Upper lobe of left lung (tissue), 6 donors: ENCODE data around the gene PRKCE. TPM values are rescaled to one million over a fixed set of nuclear protein-coding genes. Genes with fewer than 3 reads are reported as not detected.

Source experiments
- ATAC-seq, 2 donors: fragments of 200-7000 bp; cut with Tn5 transposase; one replicate each; pipeline ENCODE4 v1.9.1; 2022; ENCODE audit warnings: mild to moderate bottlenecking in 2 of 2, moderate library complexity in 2 of 2; ENCODE audit not compliant: low FRiP score in 2 of 2
- DNase-seq, 2 donors: peaks; one replicate each; pipeline ENCODE4 v3.0.0-alpha.2; 2019 to 2020
- H3K27ac ChIP-seq, 4 donors: fragments of 200-600 bp; sonication (generic); one replicate each; pipeline ENCODE4 v1.5.1; 2016 to 2019
- H3K27me3 ChIP-seq, 4 donors: fragments of 200-600 bp; sonication (generic); one replicate each; pipeline ENCODE4 v1.5.1; 2017 to 2019
- H3K36me3 ChIP-seq, 4 donors: fragments of 200-600 bp; sonication (generic); one replicate each; pipeline ENCODE4 v1.5.1; 2016 to 2019
- H3K4me1 ChIP-seq, 4 donors: fragments of 200-600 bp; sonication (generic); one replicate each; pipeline ENCODE4 v1.5.1; 2018 to 2019
- H3K4me3 ChIP-seq, 4 donors: fragments of 200-600 bp; sonication (generic); one replicate each; pipeline ENCODE4 v1.5.1; 2017 to 2019; ENCODE audit warnings: mild to moderate bottlenecking in 2 of 4, moderate library complexity in 1 of 4
- H3K9me3 ChIP-seq, 4 donors: fragments of 200-600 bp; sonication (generic); one replicate each; pipeline ENCODE4 v1.5.1; 2018 to 2019
- EP300 ChIP-seq, 4 donors: sonication (generic); formaldehyde crosslinking; IDR thresholded peaks; one replicate each; pipeline ENCODE4 v1.5.1; 2017; ENCODE audit warnings: antibody characterized with exemption in 4 of 4, control low read depth in 2 of 4
- POLR2A ChIP-seq, 4 donors: fragments of 450-650 bp; IDR thresholded peaks; one replicate each; pipeline ENCODE4 v1.5.1; 2016 to 2017; ENCODE audit warnings: antibody characterized with exemption in 4 of 4, mild to moderate bottlenecking in 2 of 4
- POLR2AphosphoS5 ChIP-seq, 2 donors: sonication (generic); formaldehyde crosslinking; IDR thresholded peaks; one replicate each; pipeline ENCODE4 v1.5.1; 2017; ENCODE audit warnings: antibody characterized with exemption in 2 of 2
- WGBS, 2 donors: methylation state at CpG; one replicate each; pipeline ENCODE4 v1.1.5; 2017 to 2018; 5-methylcytosine and 5-hydroxymethylcytosine counted together
- total RNA-seq, 6 donors: library from RNA; depleted of rRNA in 4 of 6; stranded (reverse); fragments of >200 nt in 4 of 6; gene quantifications; one replicate each; pipeline versions ENCODE4 v1.1.0 to v1.2.1, GENCODE V29; 2016 to 2021
- TF ChIP-seq, protein P1 (sequence below), 6 experiments: fragments of 450-650 bp in 4 of 6; fragments of 200-600 bp in 2 of 6; sonication (generic) in 2 of 6; IDR thresholded peaks; one replicate each; pipeline ENCODE4 v1.5.1; 2016 to 2019; ENCODE audit warnings: antibody characterized with exemption in 6 of 6
- donor health status: DM: no; HTN: no; CAD: no; lungs with moderate emphysema.
- donor health status: DM: no; HTN: yes; CAD: no; lungs with severe emphysema.

PRKCE gene
- total RNA-seq, 6 donors from 2014 or later = 54.9 to 124 (median 75.6) TPM

DNA sequence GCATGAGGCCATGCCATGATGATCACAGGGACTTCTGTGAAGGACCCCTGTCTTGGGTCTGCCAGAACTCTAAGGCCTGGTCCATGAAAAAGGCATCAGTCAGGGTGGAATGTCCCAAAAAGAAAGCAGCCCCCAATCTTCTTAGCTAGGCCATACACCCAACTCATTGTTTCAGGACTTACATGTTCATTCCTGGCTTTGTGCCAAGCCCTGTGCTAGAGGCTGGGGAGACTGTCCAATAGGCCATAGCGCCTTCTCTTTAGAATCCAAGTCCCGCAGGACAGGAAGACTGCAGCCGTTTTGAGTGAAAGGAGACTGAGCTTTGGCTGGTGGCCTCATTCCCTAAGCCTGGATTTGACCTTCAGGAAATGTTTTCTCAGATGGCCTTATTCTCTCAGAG, 247.3 kb downstream of the PRKCE start:
- H3K4me1 ChIP-seq = peaks cover 21 to 72% (median 42%) of the 10 kb centered on the region in 4 donors
- ATAC-seq = no peak

DNA sequence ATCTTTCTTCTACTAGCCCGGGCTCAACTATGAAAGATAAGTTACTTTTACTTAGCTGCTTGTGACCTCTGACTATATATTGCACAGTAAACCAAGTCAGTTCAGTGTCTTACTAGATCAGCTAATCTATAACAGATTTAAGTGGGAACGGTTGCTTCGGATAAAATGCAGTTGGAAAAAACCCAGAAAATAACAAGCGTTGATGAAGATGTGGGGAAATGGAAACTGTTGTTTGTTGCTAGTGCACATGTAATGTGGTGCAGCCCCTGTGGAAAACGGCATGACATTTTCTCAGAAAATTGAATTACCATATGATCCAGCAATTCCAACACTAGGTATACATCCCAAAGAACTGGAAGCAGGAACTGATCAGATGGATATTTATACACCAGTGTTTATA, 248.5 kb downstream of the PRKCE start:
- 88% methylated on average over 5 of the region's 5 CpGs for WGBS, 2 donors
- no peaks in the 10 kb centered on the region for H3K27me3 ChIP-seq
- TF ChIP-seq POLR2AphosphoS5 (IDR thresholded peaks at IDR 0.05) (no peak), POLR2A (IDR thresholded peaks at IDR 0.05) (no peak), EP300 (IDR thresholded peaks at IDR 0.05) (no peak)
- TF ChIP-seq, protein P1, sequence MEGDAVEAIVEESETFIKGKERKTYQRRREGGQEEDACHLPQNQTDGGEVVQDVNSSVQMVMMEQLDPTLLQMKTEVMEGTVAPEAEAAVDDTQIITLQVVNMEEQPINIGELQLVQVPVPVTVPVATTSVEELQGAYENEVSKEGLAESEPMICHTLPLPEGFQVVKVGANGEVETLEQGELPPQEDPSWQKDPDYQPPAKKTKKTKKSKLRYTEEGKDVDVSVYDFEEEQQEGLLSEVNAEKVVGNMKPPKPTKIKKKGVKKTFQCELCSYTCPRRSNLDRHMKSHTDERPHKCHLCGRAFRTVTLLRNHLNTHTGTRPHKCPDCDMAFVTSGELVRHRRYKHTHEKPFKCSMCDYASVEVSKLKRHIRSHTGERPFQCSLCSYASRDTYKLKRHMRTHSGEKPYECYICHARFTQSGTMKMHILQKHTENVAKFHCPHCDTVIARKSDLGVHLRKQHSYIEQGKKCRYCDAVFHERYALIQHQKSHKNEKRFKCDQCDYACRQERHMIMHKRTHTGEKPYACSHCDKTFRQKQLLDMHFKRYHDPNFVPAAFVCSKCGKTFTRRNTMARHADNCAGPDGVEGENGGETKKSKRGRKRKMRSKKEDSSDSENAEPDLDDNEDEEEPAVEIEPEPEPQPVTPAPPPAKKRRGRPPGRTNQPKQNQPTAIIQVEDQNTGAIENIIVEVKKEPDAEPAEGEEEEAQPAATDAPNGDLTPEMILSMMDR (IDR thresholded peaks at IDR 0.05) = no peak
- ATAC-seq (no peak), DNase-seq (no peak)
- no peaks in the 10 kb centered on the region for H3K36me3 ChIP-seq
- peaks cover 22 to 68% (median 43%) of the 10 kb centered on the region in 4 donors for H3K4me1 ChIP-seq
- no peak overlapping the region for H3K27ac ChIP-seq
- H3K4me3 ChIP-seq = no peak overlapping the region
- no peaks in the 10 kb centered on the region for H3K9me3 ChIP-seq

More for the DNA sequence above, 247.3 kb downstream of the PRKCE start:
- Histone ChIP-seq H3K36me3 (no peaks in the 10 kb centered on the region), H3K27me3 (no peaks in the 10 kb centered on the region), H3K4me3 (no peak overlapping the region), H3K9me3 (no peaks in the 10 kb centered on the region), H3K27ac (peak overlapping the region in 2 of 4 donors; percentile 42 to 67)
- no peak for DNase-seq
- no peak for TF ChIP-seq POLR2A (IDR thresholded peaks at IDR 0.05)
- WGBS, 2 donors = 56 to 57% methylated on average over 3 of the region's 3 CpGs

DNA sequence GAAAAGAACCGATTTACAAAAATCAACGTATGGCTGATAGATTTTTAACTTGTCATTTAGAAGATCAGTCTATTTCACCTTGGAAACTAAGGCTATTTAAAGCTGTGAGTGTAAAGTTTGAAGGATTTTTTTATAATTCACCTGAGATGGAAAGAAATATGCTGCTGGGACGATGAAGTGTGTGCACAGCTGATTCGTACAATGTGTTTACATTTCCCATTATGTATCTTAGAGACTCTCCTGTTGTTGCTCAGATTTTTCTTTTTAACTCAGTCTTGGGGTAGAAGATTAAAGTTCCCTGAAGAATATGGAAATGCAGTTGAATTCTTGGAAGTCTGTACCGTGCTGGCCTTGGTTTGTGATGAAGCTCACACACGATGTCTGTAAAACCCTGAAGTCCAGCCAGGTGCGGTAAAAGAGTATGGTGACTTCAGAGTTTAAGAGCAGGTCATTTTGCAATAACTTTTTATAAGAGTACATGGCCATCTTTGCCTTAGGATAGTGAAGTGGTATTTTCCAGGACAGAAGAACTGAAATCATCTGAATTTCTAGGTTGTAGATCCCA, 250.1 kb downstream of the PRKCE start:
- DNase-seq (no peak), ATAC-seq (no peak)
- no peaks in the 10 kb centered on the region for H3K36me3 ChIP-seq
- peak overlapping the region in 1 of 4 donors; percentile 22 for H3K27ac ChIP-seq
- WGBS, 2 donors = 68 to 69% methylated on average over 7 of the region's 7 CpGs
- H3K9me3 ChIP-seq = no peaks in the 10 kb centered on the region
- peaks cover 12 to 53% (median 31%) of the 10 kb centered on the region in 4 donors for H3K4me1 ChIP-seq
- TF ChIP-seq, protein P1 (IDR thresholded peaks at IDR 0.05) = no peak
- no peak for TF ChIP-seq EP300 (IDR thresholded peaks at IDR 0.05)
- TF ChIP-seq POLR2A (IDR thresholded peaks at IDR 0.05) = no peak
- TF ChIP-seq POLR2AphosphoS5 (IDR thresholded peaks at IDR 0.05) = no peak
- no peaks in the 10 kb centered on the region for H3K27me3 ChIP-seq
- H3K4me3 ChIP-seq = no peak overlapping the region

DNA sequence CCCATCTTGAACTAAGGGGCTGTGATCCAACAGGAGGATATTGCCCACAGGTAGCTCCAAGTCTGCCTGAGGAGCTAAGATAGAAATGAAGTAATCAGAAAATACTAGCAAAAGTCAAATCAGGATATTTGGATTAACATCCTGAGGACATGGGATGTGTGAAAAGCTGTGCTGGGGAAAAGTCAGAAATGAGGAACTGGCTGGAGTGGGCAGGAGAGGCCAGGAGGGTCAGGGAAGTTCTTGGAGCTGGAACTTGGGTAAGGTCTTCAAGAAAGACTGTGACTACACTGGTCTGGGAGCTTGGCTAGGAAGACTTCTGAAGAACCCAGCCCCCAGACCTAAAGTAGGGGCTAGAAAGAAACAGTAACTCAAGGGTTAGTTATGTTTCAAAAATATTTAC, 250.9 kb downstream of the PRKCE start:
- H3K4me1 ChIP-seq = peaks cover 6 to 45% (median 27%) of the 10 kb centered on the region in 4 donors
- DNase-seq (no peak), ATAC-seq (no peak)
- no peak overlapping the region for H3K4me3 ChIP-seq
- TF ChIP-seq, protein P1 (IDR thresholded peaks at IDR 0.05) = no peak
- no peak for TF ChIP-seq POLR2A (IDR thresholded peaks at IDR 0.05)
- H3K27me3 ChIP-seq = no peaks in the 10 kb centered on the region
- no peaks in the 10 kb centered on the region for H3K9me3 ChIP-seq
- peak overlapping the region in 1 of 4 donors; percentile 22 for H3K27ac ChIP-seq
- no peaks in the 10 kb centered on the region for H3K36me3 ChIP-seq

DNA sequence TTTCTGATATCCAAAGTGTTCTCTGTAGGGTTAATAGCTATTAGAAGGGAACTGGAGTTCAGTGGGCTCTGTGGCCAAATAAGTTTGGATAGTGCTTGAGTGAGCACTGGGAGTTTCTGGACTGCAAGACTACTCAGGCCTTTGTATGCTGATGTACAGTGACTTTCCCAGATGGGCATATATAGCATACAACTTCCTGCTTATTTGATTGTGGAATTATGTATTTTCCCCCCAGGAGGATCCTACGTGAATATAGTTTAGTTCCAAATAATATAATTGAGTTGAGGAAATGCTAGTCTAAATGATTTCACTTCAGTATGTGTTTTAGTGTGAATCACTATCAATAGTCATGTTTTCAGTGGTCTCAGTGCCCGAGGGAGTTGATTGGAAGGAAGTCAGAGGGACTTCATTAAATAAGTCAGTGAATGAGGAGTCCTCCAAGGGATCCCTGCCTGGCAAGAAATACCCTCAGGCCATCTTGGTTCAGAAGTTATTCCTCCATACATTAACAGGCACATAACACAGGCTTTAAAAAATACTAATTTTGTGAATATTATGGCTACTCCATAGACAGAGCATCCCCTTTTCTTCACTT, 251.4 kb downstream of the PRKCE start:
- no peak overlapping the region for H3K27ac ChIP-seq
- ATAC-seq (no peak), DNase-seq (no peak)
- whole genome bisulfite sequencing, 2 donors = 79 to 94% methylated on average over 2 of the region's 2 CpGs
- no peak overlapping the region for H3K4me3 ChIP-seq
- TF ChIP-seq POLR2A (IDR thresholded peaks at IDR 0.05) (no peak), EP300 (IDR thresholded peaks at IDR 0.05) (no peak), POLR2AphosphoS5 (IDR thresholded peaks at IDR 0.05) (no peak)
- TF ChIP-seq, protein P1 (IDR thresholded peaks at IDR 0.05) = no peak
- no peaks in the 10 kb centered on the region for H3K27me3 ChIP-seq
- no peaks in the 10 kb centered on the region for H3K9me3 ChIP-seq
- no peaks in the 10 kb centered on the region for H3K36me3 ChIP-seq
- H3K4me1 ChIP-seq = peaks cover 6 to 43% (median 25%) of the 10 kb centered on the region in 4 donors
